Measurements from ENCODE around the gene CDC42EP2. TPM values are rescaled to one million over a fixed set of nuclear protein-coding genes. Genes with fewer than 3 reads are reported as not detected.

The CDC42EP2 gene
- total and polyA plus RNA-seq, 10 of the 15 experiments (the other 5 are each of a cell fraction or from before 2014, with no cell fraction given): 0.03 to 1.2 (median 0.09) TPM; not detected in 3

DNA sequence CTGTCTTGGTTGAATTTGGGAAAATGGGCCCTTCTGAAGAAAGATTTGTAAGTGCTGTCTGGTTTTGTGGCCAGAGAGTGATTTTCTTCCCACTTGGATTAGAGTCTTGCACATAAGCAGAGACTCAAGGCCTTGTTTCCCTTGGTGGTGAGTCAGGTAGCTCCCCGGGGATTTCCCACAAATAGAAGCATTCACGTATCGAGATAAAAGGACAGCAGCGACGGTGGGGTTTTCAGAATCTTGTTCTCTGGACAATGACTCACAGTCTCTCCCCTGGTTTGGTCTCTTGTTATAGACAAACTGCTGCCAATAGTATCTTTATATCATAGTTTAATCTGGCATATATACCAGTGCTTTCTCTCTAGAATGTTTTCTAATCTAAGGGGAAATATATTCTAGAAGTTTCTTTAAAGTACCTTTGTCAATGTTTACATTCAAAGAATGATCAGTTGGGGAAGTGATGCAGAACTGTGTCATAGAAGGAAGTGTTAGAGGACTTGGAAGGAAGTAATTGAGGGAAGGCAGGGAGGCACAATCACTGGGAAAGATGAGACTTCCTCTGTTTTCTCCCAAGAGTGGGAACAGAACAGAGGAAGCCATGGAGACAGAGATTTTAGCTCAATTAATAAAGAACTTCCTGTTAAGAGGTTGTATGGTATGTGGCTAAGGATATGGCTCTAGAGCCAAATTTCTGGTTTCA is 34.8 kb upstream of the CDC42EP2 start (continued):
- TF ChIP-seq, protein P1, sequence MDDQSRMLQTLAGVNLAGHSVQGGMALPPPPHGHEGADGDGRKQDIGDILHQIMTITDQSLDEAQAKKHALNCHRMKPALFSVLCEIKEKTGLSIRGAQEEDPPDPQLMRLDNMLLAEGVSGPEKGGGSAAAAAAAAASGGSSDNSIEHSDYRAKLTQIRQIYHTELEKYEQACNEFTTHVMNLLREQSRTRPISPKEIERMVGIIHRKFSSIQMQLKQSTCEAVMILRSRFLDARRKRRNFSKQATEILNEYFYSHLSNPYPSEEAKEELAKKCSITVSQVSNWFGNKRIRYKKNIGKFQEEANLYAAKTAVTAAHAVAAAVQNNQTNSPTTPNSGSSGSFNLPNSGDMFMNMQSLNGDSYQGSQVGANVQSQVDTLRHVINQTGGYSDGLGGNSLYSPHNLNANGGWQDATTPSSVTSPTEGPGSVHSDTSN (IDR thresholded peaks at IDR 0.05; ENCODE audit: insufficient replicate concordance, low read depth, low read length): no peak
- TF ChIP-seq BRCA1 (IDR thresholded peaks at IDR 0.05; ENCODE audit: low read depth, low read length) (no peak), NR2F1 (conservative IDR thresholded peaks at IDR 0.05) (no peak), BCL11A (IDR thresholded peaks at IDR 0.05; ENCODE audit: low read depth, low read length) (no peak), GABPA (IDR thresholded peaks at IDR 0.05; ENCODE audit: low read depth) (no peak), CREM (IDR thresholded peaks at IDR 0.05; ENCODE audit: low read depth) (no peak), RUNX3 (IDR thresholded peaks at IDR 0.05; ENCODE audit: low read length) (peak; percentile 62), GATAD2B (conservative IDR thresholded peaks at IDR 0.05; ENCODE audit: low read depth) (no peak), NBN (IDR thresholded peaks at IDR 0.05) (0 out of 2 replicates have a peak, but pooled peaks have one; percentile 23), TCF7 (IDR thresholded peaks at IDR 0.05; ENCODE audit: borderline replicate concordance) (peak; percentile 50; the same call in 1 of the 2 replicates), MEF2B (IDR thresholded peaks at IDR 0.05; ENCODE audit: partially characterized antibody, poor library complexity, severe bottlenecking) (peak; percentile 78)
- TF ChIP-seq, protein P2, sequence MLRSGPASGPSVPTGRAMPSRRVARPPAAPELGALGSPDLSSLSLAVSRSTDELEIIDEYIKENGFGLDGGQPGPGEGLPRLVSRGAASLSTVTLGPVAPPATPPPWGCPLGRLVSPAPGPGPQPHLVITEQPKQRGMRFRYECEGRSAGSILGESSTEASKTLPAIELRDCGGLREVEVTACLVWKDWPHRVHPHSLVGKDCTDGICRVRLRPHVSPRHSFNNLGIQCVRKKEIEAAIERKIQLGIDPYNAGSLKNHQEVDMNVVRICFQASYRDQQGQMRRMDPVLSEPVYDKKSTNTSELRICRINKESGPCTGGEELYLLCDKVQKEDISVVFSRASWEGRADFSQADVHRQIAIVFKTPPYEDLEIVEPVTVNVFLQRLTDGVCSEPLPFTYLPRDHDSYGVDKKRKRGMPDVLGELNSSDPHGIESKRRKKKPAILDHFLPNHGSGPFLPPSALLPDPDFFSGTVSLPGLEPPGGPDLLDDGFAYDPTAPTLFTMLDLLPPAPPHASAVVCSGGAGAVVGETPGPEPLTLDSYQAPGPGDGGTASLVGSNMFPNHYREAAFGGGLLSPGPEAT (IDR thresholded peaks at IDR 0.05; ENCODE audit: low read depth): peak; percentile 50; the same call in 1 of the 2 replicates
- TF ChIP-seq, protein P3, sequence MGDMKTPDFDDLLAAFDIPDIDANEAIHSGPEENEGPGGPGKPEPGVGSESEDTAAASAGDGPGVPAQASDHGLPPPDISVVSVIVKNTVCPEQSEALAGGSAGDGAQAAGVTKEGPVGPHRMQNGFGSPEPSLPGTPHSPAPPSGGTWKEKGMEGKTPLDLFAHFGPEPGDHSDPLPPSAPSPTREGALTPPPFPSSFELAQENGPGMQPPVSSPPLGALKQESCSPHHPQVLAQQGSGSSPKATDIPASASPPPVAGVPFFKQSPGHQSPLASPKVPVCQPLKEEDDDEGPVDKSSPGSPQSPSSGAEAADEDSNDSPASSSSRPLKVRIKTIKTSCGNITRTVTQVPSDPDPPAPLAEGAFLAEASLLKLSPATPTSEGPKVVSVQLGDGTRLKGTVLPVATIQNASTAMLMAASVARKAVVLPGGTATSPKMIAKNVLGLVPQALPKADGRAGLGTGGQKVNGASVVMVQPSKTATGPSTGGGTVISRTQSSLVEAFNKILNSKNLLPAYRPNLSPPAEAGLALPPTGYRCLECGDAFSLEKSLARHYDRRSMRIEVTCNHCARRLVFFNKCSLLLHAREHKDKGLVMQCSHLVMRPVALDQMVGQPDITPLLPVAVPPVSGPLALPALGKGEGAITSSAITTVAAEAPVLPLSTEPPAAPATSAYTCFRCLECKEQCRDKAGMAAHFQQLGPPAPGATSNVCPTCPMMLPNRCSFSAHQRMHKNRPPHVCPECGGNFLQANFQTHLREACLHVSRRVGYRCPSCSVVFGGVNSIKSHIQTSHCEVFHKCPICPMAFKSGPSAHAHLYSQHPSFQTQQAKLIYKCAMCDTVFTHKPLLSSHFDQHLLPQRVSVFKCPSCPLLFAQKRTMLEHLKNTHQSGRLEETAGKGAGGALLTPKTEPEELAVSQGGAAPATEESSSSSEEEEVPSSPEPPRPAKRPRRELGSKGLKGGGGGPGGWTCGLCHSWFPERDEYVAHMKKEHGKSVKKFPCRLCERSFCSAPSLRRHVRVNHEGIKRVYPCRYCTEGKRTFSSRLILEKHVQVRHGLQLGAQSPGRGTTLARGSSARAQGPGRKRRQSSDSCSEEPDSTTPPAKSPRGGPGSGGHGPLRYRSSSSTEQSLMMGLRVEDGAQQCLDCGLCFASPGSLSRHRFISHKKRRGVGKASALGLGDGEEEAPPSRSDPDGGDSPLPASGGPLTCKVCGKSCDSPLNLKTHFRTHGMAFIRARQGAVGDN (IDR thresholded peaks at IDR 0.05): peak; percentile 48; the same call in 1 of the 2 replicates
- TF ChIP-seq, protein P4, sequence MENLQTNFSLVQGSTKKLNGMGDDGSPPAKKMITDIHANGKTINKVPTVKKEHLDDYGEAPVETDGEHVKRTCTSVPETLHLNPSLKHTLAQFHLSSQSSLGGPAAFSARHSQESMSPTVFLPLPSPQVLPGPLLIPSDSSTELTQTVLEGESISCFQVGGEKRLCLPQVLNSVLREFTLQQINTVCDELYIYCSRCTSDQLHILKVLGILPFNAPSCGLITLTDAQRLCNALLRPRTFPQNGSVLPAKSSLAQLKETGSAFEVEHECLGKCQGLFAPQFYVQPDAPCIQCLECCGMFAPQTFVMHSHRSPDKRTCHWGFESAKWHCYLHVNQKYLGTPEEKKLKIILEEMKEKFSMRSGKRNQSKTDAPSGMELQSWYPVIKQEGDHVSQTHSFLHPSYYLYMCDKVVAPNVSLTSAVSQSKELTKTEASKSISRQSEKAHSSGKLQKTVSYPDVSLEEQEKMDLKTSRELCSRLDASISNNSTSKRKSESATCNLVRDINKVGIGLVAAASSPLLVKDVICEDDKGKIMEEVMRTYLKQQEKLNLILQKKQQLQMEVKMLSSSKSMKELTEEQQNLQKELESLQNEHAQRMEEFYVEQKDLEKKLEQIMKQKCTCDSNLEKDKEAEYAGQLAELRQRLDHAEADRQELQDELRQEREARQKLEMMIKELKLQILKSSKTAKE (IDR thresholded peaks at IDR 0.05; ENCODE audit: low read depth, poor library complexity, severe bottlenecking): peak; percentile 21

All from GM12878 (cell line).